GM13977 (cell line): Measurements from ENCODE around the gene ZPBP.

Experiments used
- DNase-seq: peaks from one replicate; pipeline ENCODE4 v3.0.0; 2012; ENCODE audit warnings: low spot score
- in situ Hi-C: fragments of 300-500 bp; cut with MboI; formaldehyde crosslinking; loops from one replicate; pipeline ENCODE4 v1.12.0; 2022; ENCODE audit warnings: low sequenced_read_pairs, low pct_unique_long_range_greater_than_20kb, mixed read lengths, inconsistent platforms; ENCODE audit not compliant: unreplicated experiment
- TF ChIP-seq, protein P1 (sequence below): IDR thresholded peaks from 2 replicates; pipeline ENCODE4 v1.5.1; 2012; ENCODE audit warnings: mild to moderate bottlenecking, control low read depth; ENCODE audit not compliant: insufficient read depth; ENCODE audit errors: extremely low read depth, missing control alignments

The ZPBP gene, protein sequence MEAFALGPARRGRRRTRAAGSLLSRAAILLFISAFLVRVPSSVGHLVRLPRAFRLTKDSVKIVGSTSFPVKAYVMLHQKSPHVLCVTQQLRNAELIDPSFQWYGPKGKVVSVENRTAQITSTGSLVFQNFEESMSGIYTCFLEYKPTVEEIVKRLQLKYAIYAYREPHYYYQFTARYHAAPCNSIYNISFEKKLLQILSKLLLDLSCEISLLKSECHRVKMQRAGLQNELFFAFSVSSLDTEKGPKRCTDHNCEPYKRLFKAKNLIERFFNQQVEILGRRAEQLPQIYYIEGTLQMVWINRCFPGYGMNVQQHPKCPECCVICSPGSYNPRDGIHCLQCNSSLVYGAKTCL

DNA sequence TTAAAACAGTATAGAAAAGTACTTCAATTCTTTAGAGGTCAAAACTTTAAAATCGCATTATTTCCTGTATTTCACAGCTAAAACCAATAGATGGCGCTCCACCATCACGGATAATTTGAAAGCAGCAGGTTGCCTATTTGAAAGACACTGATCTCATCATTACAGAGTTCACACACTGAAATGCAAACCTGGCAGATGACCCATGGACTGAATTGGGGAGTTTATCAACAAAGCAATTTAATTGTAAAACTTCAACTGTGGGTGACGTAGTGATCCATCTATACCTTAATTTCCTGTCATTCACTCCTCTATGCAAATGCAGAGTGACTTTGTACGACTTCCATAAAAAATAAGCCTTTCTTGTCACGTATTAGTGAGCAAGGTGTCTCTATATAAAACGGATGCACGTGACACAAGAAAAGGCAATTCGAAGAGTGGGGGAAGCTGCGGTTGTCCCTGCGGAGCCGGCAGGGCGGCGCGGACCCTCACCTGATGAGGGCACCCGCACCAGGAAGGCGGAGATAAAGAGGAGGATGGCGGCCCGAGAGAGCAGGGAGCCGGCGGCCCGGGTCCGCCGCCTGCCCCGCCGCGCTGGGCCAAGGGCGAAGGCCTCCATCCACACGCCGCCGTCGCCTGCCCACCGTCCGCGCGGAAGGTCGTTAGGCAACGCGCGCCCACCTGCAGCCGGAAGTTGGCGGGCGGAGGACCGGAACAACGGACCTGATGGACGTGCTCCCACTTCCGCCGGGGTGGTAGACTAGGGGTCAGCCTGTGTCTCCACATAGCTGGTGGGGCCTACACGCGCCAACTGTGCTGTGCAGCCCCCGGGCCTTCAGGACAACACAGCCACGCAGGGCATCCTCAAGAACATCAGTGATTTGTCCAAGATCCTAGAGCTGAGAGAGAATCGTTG lies at the start of gene ZPBP:
Gene ZPBP (minus strand): TSS at position 668 of the 913 bp plus-strand sequence. CDS start 52 bp downstream, at position 616.
- DNase-seq, result peak; percentile 55
- TF ChIP-seq, protein P1, sequence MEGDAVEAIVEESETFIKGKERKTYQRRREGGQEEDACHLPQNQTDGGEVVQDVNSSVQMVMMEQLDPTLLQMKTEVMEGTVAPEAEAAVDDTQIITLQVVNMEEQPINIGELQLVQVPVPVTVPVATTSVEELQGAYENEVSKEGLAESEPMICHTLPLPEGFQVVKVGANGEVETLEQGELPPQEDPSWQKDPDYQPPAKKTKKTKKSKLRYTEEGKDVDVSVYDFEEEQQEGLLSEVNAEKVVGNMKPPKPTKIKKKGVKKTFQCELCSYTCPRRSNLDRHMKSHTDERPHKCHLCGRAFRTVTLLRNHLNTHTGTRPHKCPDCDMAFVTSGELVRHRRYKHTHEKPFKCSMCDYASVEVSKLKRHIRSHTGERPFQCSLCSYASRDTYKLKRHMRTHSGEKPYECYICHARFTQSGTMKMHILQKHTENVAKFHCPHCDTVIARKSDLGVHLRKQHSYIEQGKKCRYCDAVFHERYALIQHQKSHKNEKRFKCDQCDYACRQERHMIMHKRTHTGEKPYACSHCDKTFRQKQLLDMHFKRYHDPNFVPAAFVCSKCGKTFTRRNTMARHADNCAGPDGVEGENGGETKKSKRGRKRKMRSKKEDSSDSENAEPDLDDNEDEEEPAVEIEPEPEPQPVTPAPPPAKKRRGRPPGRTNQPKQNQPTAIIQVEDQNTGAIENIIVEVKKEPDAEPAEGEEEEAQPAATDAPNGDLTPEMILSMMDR, result peak; percentile 74
- in situ Hi-C loops, result loop anchor here (25.0 kb wide), 1 partner anchor 569 kb away; no protein-coding TSS in a partner anchor

DNA sequence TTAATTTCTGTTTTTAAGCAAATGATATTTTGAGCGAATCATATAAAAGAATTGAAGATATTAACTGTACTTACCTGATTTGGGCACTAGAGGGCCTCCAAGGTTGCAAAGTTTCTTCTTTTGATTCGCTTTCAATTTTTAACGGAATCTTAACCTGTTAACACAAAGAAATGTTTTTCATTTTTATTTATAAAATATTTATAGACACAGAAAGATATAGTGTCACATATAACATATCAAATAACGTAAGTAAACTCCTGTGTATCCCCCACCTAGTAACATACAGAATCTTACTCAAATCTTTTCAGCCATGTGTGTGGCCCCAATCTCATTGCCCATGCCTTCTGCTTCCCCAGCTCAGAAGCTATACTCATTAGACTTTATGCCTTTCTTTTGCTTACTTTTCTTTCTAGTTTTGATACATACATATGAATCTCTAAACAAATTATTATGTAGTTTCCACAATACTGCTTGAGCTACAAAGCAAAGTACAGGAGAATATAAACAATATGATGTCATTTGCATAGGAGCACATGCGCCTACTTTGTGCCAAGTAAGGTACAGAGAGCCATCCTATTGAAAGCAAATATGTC lies 49.5 kb upstream of the ZPBP start:
- DNase-seq, result no peak
- in situ Hi-C loops, result loop anchor here (25.0 kb wide), 1 partner anchor 220 kb away; no protein-coding TSS in a partner anchor
- TF ChIP-seq, protein P1, result peak; percentile 64

DNA sequence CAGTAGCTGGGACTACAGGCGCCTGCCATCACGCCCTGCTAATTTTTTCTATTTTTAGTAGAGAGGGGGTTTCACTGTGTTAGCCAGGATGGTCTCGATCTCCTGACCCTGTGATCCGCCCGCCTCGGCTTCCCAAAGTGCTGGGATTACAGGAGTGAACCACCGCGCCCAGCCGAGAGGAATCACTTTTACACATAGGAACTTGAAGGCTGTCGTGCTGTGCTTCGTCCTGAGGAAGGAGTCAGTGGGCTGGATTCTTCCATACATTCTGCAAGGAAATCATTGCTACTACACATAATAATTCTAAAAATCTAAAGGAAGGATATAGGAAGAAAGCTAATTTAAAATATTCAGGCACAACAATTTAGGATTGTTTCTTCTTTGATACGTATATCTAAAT lies 48.8 kb upstream of the ZPBP start:
- no peak for DNase-seq
- in situ Hi-C loops, result loop anchor here (25.0 kb wide), 1 partner anchor 220 kb away; no protein-coding TSS in a partner anchor
- TF ChIP-seq, protein P1, result no peak

DNA sequence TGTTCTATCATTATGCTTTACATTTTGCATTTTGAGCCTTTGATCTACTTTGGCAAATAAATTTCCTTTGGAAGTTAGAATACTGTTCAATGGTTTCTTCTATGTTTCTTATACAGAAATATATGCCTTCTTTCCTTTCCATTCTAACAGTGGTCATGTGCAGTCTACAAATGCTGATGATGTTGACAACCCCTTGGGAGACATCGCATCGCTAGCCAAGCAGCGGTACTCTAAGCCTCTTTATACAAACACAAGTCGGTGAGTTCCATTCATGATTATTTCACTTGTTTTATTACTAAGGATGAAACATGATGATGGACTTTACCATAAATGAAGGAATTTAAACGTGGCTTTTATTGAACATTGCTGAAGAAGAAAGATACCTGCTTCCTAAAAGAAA lies 48.1 kb upstream of the ZPBP start:
- no peak for DNase-seq
- TF ChIP-seq, protein P1, result no peak
- in situ Hi-C loops, result loop anchor here (25.0 kb wide), 1 partner anchor 221 kb away; no protein-coding TSS in a partner anchor

DNA sequence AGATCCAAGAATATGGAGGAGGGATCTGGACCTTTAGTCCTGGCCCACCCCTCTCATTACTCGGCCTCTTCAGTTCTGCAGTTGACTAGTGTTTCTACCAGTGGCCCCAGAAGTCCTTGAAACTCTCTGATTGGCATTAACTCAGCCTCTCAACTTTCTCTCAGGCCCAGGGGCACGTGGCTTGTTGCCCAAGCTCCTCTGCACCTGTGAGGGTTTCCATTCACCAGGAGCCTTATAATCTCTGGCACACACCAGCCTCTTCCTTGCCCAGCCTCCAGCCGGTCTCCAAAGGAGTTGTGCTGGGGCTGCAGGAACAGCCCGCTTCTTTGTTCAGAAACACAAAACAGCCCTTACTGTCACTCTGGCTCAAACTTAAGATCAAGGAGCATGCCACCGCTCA lies 47.6 kb upstream of the ZPBP start:
- in situ Hi-C loops, result loop anchor here (25.0 kb wide), 1 partner anchor 222 kb away; no protein-coding TSS in a partner anchor
- TF ChIP-seq, protein P1, result no peak
- DNase-seq, result no peak

DNA sequence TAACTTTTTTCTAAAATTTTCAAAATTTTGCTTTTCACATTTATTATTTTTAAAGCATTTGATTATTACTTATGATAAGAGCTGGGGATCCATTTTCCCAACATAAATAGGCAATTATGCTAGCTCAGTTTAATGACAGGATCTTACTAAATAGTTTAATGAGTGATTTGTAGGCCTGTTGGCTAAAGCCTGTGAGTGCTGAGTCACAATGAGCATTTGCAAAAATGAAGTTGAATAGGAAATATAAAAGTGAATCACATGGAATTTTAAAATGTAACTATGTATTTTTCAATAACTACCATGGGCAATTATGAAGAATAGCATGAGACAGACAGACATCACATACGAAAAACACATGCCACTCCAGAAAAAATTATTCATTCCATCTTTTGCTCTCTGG lies 45.1 kb upstream of the ZPBP start:
- TF ChIP-seq, protein P1, result no peak
- in situ Hi-C loops, result loop anchor here (25.0 kb wide), 1 partner anchor 224 kb away; no protein-coding TSS in a partner anchor
- no peak for DNase-seq
